Omental fat pad (tissue), 4 donors: Measurements from ENCODE around the gene RTN4RL1. TPM values are rescaled to one million over a fixed set of nuclear protein-coding genes. Genes with fewer than 3 reads are reported as not detected.

Source experiments
- ATAC-seq: fragments of 150-250 bp; one replicate; pipeline ENCODE4 v1.9.1; 2016; ENCODE audit warnings: mild to moderate bottlenecking, moderate library complexity; ENCODE audit not compliant: low FRiP score
- DNase-seq: peaks from one replicate; pipeline ENCODE4 v3.0.0-alpha.2; 2019; ENCODE audit warnings: low spot score
- total RNA-seq, 4 donors: library from RNA; depleted of rRNA; stranded (reverse); fragments of >200 nt; gene quantifications; one replicate each; pipeline ENCODE4 v1.1.0, GENCODE V29; 2016
- TF ChIP-seq, protein P1 (sequence below), 3 donors: fragments of 450-650 bp; IDR thresholded peaks; one replicate each; pipeline ENCODE4 v1.5.1; 2016 to 2017; ENCODE audit warnings: antibody characterized with exemption in 3 of 3, mild to moderate bottlenecking in 3 of 3, moderate library complexity in 2 of 3

Gene RTN4RL1
- total RNA-seq, 4 donors from 2014 or later = 4.5 to 5.2 (median 4.6) TPM

DNA sequence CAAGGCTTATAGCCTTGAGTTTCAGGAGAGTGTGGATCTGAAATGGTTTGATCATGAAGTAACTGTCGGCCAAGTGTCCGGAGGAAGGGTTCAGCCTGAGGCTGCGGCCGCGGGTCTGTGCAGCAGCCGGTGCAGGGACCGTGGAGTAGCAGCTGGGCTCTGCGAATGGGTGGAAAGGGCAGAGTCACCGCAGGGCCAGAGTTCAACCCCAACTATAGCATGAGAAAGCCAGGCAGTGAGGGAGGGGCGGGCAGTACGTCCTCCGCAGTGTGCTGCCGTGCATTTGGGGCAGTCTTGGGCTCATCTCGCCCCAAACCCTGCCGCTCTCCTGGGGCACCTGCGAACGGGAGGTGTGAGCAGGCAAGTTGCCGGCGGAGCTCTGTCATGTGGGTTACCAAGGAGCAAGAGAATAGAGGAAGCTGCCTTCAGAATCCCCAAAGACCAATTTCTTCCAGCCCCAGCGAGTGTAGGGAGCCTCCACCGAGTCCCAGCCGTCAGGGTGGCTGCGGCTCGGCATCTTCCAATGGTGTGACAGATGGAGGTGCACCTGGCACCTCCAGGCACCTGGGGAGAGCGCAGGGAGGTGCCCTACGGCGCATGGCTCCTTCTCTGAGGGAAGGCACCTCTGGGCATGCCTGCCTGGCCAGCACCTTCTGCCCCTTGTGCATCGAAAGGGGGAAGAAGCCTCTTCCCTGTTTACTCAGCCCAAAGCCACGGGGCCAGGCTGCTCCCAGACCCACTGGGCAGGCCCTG lies 108.0 kb downstream of the RTN4RL1 start:
- no peak for ATAC-seq
- TF ChIP-seq, protein P1, sequence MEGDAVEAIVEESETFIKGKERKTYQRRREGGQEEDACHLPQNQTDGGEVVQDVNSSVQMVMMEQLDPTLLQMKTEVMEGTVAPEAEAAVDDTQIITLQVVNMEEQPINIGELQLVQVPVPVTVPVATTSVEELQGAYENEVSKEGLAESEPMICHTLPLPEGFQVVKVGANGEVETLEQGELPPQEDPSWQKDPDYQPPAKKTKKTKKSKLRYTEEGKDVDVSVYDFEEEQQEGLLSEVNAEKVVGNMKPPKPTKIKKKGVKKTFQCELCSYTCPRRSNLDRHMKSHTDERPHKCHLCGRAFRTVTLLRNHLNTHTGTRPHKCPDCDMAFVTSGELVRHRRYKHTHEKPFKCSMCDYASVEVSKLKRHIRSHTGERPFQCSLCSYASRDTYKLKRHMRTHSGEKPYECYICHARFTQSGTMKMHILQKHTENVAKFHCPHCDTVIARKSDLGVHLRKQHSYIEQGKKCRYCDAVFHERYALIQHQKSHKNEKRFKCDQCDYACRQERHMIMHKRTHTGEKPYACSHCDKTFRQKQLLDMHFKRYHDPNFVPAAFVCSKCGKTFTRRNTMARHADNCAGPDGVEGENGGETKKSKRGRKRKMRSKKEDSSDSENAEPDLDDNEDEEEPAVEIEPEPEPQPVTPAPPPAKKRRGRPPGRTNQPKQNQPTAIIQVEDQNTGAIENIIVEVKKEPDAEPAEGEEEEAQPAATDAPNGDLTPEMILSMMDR (IDR thresholded peaks at IDR 0.05) = no peak
- no peak for DNase-seq

DNA sequence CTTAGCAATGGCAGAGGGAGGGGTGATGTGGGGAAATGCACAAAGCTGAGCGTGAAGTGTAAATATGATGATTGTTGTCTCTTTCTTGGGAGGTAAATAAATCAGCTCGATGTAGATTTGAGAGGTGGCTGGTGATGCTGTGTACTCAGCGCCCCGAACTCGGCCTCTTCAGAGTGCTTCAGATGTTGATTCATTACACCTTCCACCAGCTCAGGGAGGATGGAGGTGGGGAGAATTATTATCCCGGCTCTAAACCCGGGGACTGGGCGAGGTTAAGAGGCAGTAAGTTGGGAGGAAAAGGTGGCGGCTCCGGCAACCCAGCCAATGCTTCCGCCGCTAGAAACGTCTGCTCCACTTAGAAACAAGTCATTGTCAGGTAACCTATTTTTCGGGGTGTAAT lies 108.8 kb downstream of the RTN4RL1 start:
- TF ChIP-seq, protein P1 (IDR thresholded peaks at IDR 0.05) = no peak
- ATAC-seq (no peak), DNase-seq (no peak)

DNA sequence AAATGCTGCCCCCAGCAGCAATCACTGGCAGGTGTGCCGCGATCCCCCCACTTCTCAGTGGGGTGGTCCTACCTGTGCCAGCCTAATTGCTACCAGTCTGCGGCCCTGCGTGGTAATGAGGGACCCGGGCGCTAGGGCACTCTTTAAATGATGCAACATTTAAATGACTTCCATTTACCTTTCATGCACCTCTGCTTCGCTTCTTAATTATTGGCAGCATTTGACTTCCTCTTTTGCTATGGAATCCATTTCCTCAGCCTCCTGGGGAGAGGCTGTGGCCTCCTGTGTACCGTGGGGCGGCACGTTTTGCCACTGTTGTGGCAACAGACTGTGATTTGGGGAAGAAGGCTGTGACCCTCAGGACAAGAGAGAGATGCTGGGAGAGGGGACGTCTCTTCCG lies 109.2 kb downstream of the RTN4RL1 start:
- TF ChIP-seq, protein P1 (IDR thresholded peaks at IDR 0.05) = no peak
- no peak for ATAC-seq
- no peak for DNase-seq

DNA sequence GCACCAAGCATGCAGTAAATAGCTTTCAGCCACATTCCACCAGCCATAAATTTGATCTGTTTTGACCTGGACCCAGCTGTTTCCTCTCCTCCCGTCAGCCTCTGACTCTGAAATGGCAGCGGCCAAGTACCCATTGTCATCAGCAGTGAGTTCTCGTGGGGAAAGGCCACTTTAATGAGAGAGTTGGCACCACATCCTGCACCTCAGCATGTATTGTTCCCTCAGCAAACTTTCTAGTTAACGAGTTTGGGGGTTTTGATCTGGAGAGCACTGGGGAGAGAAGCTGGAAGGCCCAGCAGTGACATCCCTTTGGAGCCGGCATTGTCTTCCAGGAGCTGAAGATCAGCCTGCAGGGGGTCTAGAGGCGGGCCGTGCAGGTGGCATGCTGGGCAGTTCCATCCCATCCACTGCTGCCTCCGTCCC lies 110.5 kb downstream of the RTN4RL1 start:
- DNase-seq = no peak
- TF ChIP-seq, protein P1 (IDR thresholded peaks at IDR 0.05) = no peak
- ATAC-seq = no peak

DNA sequence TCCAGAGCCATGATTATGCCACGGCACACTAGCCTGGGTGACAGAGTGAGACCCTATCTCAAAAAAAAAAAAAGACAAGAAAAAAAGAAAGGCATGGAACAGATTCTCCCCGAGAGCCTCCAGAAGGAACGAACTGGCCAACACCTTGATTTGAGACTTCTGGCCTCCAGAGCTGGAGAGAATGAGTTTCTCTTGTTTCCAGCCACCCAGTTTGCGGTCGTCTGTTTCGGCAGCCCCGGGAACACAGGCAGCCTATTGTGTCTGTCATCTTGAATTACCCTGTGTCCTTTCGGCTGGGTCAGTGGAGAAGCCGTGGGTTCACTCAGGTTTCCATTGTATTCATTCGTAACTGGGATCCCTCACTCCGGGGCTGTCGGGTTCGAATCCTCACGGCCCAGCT lies 111.4 kb downstream of the RTN4RL1 start:
- TF ChIP-seq, protein P1 (IDR thresholded peaks at IDR 0.05) = no peak
- DNase-seq (no peak), ATAC-seq (no peak)

DNA sequence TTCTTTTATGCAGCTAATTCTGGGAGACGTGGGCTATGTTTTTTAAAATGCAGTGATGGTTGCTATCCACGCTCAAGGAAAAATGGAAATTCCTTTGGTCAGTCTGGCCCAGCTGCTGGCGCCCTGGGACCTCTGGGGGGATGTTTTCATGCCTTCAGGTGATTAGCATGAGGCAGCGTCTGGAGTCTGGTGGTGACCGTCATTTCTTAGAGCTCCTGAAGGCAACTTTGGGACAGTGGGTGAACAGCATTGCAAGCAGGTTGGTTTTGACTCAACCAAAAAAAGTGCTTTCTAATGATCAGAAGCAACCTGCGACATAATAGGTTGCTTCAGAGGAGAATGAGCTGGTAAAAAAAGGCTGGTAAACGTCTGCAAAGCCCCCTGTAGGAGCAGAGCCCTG lies 113.0 kb downstream of the RTN4RL1 start:
- DNase-seq = no peak
- TF ChIP-seq, protein P1 (IDR thresholded peaks at IDR 0.05) = no peak
- ATAC-seq = no peak

DNA sequence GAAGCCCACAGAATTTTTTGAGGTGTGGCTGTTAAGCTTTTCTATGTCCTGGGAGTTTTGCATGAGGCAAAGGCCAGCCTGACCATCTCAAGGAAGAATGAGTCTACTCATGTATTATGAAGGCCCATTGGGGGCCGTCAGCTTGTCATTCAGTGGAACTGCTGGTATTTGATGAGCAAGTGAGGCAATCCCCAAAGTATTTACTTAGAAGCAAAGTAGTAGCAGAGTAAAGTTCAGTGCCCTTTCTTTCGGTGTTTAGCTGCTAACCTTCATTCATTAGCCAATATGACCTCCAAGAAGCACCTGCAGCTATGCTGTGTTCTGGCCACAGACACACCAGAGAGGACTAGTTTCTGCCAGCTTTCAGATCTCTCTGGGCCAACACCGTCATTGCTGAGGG lies 115.1 kb downstream of the RTN4RL1 start:
- no peak for DNase-seq
- ATAC-seq = no peak
- TF ChIP-seq, protein P1 (IDR thresholded peaks at IDR 0.05) = no peak
